GM19468 (cell line): ENCODE data around the gene CFAP141.
A peak's percentile ranks its signal among the peaks of the same experiment; 100 is the strongest.
"Not testable (repeated sequence)": the region's sequence is repeated elsewhere in the genome, so short reads cannot be mapped to it uniquely, and the experiment has no call there.

Source experiments
- ATAC-seq: cut with Tn5 transposase; IDR thresholded peaks from one replicate; pipeline ENCODE4 v1.9.1; 2021; ENCODE audit warnings: mild to moderate bottlenecking, moderate library complexity, moderate number of reproducible peaks; ENCODE audit not compliant: unreplicated experiment; ENCODE audit errors: extremely low read depth

CFAP141 gene

GRCh38 chr1:154206196-154206595, at the start of gene CFAP141:
Gene CFAP141, minus strand, starts transcription at chr1:154206333. Its CDS starts 26 bp downstream, at chr1:154206307.
- ATAC-seq, result no peak

DNA sequence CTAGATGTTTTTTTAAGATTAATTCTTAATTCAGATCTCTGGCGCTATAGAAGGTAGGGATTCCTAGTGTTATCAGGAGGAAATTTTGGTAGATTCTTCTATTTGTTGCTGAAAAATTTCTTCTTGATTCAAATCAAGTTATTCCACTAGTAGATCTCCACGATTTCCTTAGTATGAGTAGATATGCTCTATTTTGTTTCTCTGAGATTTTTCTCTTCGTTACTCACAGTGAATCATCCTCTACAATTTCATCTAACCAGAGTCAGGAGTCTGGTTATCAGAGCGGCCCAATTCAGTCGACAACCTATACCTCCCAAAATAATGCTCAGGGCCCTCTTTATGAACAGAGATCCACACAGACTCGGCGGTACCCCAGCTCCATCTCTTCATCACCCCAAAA, 47.5 kb upstream of the CFAP141 start:
- no peak for ATAC-seq

DNA sequence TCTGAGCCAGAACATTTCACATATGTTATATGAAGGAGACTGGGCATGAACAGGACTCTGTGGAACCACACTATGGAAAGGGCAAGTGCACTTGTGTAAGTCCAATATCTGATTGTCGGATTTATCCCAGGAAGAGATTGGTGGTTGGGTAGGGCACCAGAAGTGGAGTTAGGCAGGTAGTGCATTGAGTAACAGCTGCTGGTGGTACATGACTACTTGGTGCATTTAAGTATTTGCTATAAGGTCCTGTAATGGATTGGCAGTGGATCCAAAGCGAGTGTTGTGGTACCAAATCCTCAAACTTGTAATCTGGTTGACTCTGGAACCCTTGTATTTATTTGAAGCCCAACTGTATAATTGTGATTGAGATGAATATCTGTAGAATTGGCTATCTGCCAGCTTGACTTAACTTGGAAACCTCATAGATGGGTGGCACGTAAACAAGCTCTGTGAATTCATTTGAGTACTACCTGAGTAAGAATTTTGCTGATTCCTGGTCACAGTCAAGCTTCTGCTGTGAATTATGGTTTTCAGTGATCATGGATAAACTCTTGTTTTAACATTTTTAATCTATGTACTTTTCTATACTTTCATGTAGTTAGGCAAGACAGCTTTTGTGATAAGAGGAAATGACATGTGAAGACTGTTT, 35.7 kb upstream of the CFAP141 start:
- ATAC-seq, result no peak

DNA sequence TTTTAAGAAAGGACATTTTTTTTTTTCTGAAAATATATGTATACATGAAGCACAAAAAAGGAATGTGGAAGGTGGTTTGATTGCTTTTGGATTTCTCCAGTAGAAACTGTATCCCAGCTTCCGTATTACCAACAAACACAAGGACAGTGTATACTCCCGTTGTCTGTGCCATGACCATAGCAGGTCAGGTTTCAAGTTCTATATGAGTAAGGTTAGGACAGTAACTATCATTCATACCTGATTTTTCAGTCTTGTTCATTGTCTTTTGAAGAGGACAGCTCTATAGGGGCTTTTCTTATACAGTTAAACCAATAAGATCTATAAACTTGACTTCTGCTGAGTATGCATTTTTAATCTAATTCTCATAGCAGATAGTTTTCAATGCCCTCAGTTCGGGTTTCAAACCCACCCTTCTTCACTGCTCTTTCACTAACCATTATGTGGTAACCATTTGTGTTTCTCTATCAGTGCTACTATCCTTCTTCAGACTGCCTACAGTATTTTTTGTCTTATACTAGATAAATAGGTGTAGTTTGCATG, 34.2 kb upstream of the CFAP141 start:
- ATAC-seq, result no peak

GRCh38 chr1:154239491-154239890, 33.4 kb upstream of the CFAP141 start:
- no peak for ATAC-seq

DNA sequence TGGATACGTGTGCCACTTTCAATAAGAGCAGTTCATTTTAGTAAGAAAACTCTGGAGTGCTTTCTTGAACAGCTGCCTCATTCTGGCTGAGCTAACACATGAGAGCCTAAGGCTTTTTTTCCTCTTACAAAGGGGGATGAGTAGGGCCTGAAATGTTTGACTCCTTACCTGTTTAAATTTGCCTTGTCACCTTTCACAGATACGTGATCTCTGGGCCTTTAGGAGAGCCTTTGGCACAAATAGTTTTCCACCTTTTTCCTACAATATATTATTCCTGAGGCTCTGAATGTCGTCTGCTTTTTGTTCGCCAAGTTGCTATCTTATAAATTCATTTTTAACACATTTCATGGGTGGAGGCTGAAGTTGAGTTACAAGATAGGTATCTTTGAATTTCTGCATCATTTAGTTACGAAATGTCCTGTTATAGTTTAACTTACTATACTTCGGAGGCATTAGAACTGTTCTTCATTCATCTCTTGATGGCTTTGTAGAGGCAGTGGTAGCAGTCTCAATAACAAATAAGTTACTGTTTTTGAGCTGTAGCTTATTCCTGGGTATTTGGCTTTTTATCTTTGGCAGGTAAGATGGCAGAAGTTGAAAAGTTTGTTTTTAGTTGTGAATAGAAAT, 31.9 kb upstream of the CFAP141 start:
- no peak for ATAC-seq

DNA sequence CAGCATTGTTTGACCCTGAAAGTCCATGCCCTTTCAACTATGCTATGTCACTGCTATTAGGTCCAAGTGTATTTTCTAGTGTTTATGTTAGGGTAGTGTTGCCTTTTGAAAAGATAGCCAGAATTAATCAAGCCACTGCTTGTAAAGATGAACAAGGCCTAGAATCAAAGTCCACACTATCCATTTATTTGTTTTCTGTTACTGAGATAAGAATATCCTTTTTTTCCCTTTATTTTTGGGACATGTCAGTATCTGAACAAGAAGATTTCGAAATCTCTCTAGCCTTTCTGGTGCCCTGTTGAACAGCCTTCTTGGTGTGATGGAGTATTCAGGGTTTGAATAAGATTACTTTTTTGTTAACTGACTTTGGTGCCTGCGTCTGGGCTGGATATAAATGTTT, 31.3 kb upstream of the CFAP141 start:
- ATAC-seq, result no peak

DNA sequence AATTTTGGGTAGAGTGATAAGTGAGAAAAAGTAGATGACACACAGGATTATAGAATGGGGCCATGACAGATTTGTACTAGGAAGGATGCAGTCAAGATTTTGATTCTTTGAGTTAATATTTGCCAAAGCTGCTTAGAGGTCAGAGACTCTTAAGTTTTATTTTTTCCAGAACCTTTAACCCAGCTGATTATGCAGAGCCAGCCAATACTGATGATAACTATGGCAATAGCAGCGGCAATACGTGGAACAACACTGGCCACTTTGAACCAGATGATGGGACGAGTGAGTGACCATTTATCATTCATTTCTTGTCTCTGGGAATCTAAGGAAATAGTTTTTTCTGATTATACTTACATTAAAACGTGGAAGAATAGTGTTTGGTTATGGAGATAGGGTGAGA, 30.7 kb upstream of the CFAP141 start:
- ATAC-seq, result no peak

DNA sequence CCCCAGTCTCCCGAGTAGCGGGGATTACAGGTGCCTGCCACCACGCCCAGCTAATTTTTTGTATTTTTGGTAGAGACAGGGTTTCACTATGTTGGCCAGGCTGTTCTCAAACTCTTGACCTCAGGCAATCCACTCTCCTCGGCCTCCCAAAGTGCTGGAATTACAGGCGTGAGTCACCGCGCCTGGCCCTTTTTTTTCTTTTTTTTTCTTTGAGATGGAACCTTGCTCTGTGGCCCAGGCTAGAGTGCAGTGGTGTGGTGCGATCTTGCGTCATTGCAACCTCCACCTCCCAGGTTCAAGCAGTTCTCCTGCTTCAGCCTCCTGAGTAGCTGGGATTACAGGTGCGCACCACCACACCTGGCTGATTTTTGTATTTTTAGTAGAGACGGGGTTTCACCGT, 27.0 kb upstream of the CFAP141 start:
- ATAC-seq, result not testable (repeated sequence)

DNA sequence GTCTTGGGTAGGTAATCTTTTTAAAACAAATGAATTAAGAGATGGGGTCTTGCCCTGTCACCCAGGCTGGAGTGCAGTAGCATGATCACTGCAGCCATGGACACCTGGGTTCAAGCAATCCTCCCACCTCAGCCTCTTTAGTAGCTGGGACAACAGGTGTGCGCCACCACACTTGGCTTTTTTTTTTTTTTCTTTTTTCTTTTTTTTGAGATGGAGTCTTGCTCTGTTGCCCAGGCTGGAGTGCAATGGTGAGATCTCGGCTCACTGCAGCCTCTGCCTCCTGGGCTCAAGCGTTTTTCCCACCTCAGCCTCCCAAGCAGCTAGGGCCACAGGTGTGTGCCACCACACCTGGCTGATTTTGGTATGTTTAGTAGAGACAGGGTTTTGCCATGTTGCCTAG, 25.0 kb upstream of the CFAP141 start:
- not testable (repeated sequence) for ATAC-seq

DNA sequence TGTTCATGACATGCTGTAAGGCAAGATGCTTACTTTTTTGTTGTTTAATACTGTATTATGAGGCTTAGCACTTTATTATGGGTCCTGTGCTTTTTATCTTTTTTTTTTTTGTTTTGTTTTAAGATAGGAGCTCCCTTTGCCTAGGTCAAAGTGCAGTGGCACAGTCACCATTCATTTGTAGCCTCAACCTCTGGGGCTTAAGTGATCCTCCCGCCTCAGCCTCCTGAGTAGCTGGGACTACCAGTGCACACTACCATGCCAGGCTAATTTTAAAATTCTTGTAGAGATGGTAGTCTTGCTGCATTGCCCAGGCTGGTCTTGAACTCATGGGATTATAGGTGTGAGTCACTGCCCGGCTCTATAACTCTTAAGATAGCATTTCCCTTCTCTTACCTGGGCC, 19.2 kb upstream of the CFAP141 start:
- ATAC-seq, result no peak

GRCh38 chr1:154223621-154224020, 17.5 kb upstream of the CFAP141 start:
- no peak for ATAC-seq

DNA sequence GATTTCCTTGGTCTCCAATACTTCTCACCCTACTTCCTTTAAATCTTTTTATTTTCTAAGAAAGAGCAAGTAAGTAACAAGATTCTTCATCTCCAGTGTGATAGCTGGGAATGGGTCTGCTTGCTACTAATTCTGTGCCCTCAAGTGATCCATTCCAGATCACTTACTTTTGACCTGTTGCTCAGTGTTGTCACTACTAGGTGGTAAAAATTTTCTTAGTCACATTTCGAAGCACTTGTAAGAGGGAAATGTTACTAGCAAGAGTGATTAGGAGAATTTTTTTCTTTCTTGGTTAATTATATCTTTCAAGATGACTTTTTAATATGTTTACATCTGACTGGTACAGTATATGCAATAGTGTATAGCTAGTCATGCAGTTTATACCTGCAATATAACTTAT, 16.8 kb upstream of the CFAP141 start:
- ATAC-seq, result no peak

DNA sequence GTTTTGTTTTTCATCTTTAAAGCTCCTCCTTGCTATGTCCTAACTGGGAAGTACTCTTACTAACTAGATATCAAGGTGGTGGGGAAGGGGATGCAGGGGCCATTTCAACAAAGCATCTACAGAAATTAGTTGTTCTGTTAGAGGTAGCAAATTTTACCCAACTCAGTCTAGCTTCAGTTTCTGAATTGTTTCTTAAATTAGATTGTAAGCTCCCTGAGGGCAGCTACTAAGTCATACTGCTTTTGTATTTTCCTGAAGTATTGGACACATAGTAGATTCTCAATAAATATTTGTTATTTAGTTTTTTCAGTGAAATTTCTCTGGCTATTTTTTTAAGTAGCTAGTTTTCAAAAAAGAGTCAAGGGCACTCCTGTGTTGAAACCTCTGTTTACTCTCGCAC, 16.4 kb upstream of the CFAP141 start:
- ATAC-seq, result no peak

DNA sequence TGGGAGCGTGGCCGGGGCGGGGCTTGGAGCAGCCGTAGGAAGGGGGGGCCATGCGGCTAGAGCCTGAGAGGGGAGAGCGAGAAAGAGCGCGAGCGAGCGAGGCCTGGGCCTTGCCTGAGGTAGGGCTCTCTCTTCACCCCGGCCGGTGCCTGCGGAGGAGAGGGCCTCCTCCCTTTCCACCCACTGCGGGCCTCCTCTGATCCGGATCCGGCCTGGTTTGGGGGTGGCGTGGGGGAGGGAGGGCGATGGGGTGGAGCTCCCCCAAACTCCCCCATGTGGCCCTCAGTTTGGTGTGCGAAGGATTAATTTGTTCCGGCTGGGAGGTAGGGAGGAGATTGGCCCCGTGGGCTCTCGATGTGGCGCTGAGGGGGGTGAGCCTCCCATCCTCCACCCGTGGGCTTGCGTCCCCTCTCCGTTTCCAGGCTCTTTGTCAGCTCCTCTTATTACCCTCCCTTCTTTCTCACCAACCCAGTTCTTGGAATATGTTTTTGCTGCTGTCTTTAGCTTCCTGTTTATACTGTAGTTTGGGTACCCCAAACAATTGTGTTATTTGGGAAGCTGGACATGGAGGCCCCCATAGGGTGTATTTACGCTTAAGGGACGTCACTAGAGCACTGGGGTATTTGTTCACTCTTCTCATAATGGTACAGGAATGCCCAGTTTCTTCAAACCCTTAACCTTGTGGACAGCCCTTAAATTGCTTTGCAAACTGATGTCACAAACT, 15.3 kb upstream of the CFAP141 start:
- no peak for ATAC-seq

DNA sequence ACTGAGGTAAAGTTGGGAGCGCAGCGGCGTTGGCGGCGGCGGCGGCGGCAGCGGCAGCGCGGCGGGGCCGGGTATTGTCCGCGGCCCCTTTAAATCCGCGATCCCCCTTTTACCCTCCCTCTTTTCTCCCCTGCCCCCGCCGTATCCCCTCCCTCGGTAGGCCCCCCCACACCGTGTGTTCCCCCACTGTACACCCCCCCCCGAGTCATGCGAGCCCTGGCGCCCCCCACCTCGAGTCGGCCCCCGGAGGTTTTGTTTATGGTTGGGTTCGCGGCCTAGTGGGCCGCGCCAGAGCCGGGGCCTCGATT, 14.8 kb upstream of the CFAP141 start:
- no peak for ATAC-seq

DNA sequence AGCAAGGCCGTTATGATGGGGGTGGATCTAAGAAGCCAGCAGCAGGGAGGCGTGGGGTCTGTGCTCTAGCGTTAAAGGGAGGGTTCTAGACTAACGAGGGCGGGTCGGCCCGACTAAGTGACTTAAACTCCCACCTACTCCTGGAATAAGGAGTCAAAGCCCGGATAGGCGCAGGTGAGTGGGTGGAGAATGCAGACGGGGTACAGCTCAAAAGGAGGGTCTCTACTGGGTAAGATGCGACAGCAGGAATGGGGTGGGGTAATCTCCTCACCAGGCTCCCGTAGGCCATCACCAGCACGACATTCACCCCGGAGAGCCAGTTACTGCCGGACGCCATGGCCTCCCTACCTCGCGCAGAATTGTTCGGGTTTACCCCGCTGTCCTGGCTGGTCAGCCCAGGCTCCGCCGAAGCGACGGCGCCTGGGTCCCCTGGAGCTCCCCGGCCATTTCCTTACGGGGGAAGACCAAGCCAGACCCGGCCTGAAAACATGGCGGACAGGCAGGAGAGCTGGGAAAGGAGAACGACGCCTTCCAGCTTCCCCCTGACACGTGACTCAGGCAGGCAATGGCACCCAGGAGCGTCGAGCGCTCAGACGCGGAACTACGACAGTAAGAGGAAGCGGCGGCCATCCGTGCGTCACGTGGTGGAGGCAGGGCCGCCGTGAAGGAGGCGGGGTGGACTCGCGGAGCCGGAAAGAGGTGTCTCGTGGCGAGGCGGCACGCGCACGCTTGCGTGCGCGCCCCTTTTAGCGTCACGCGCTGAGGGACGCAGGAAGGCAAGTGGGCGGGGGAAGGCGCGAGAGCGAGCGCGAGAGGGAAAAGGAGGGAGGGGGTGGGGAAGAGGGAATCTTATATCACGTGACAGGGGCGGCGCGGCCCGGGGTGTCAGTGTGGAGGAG, 14.2 kb upstream of the CFAP141 start, which contains the start of gene UBAP2L:
Gene UBAP2L (plus strand): TSS at position 885 of the 899 bp plus-strand sequence. CDS start 4,169 bp downstream, outside the sequence.
- ATAC-seq, result peak; percentile 88

- ATAC-seq, result no peak
Observed at GRCh38 chr1:154219541-154219940, 13.4 kb upstream of the CFAP141 start.

DNA sequence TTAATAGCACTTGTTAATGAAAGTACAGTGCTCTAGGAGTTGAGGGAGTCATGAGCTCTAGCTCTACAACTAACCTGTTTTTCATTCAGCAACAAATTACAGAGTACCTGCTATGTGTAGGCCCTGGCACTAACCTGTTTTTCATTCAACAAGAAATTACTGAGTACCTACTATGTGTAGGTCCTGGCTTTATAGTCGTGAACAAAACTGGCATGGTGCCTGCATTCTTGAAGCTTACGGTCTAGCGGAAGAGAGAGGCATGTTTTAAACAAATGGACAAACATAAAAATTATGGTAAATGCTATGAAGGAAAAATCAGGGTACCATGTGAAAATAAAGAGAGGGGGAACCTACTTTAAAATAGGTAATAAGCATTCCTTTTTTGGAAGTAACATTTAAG, 12.4 kb upstream of the CFAP141 start:
- ATAC-seq, result no peak

DNA sequence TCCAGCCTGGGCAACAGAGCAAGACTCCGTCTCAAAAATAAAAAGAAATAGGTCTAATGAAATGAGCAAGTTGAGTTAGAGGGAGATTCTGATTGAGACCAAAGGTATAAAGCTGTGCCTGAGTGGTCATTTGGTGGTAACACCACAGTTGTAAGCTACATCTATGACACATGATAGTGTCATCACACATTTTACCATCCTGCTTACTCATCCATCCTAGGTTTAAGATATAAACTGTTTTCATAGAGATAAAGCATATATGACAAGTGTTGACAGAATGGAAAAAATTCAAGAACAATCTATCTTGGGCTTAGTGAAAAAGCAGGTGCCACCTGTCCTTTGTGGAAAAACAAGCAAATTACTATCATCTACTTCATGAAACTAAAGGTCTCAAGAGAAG, 7.1 kb upstream of the CFAP141 start:
- ATAC-seq, result no peak
